ENCODE data around the gene EPAS1. TPM values are rescaled to one million over a fixed set of nuclear protein-coding genes. Genes with fewer than 3 reads are reported as not detected.

EPAS1 gene
- total and polyA plus RNA-seq, 12 donors, result 25.2 to 307 (median 175) TPM

DNA sequence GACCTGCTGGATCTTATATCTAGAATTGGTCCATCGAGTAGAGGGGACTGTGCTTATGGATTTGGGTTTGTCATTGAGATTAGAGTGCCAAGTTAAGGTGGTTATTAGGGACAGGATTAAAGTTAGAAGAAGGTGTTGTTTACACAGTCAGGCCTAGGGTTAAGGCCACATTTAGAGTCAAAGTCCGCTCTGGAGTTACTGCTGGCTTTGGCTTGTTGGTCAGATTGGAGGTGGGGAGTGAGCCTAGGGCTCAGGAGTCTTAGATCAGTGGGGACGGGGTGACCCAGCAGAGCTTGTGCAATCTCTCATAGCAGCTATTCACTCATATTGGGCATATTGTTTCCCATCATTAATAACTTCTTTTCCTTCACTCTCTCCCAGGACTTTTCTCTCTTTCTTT, 13.5 kb upstream of the EPAS1 start:
- H3K27ac ChIP-seq, result no peak overlapping the region
- no peak overlapping the region for H3K4me3 ChIP-seq
- no peaks in the 10 kb centered on the region for H3K27me3 ChIP-seq
- intact Hi-C loops (cut with DNase I), result no loop called here
- 81 to 94% (median 89%) methylated on average over 3 of the region's 3 CpGs for WGBS, 4 donors
- no peaks in the 10 kb centered on the region for H3K9me3 ChIP-seq (replicated peaks in 1 of 3)
- no peaks in the 10 kb centered on the region for H3K4me1 ChIP-seq (replicated peaks in 1 of 2)
- TF ChIP-seq, protein P1, sequence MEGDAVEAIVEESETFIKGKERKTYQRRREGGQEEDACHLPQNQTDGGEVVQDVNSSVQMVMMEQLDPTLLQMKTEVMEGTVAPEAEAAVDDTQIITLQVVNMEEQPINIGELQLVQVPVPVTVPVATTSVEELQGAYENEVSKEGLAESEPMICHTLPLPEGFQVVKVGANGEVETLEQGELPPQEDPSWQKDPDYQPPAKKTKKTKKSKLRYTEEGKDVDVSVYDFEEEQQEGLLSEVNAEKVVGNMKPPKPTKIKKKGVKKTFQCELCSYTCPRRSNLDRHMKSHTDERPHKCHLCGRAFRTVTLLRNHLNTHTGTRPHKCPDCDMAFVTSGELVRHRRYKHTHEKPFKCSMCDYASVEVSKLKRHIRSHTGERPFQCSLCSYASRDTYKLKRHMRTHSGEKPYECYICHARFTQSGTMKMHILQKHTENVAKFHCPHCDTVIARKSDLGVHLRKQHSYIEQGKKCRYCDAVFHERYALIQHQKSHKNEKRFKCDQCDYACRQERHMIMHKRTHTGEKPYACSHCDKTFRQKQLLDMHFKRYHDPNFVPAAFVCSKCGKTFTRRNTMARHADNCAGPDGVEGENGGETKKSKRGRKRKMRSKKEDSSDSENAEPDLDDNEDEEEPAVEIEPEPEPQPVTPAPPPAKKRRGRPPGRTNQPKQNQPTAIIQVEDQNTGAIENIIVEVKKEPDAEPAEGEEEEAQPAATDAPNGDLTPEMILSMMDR (IDR thresholded peaks at IDR 0.05), result no peak
- no peak for TF ChIP-seq POLR2A (IDR thresholded peaks at IDR 0.05)
- DNase-seq, result no peak
- no peaks in the 10 kb centered on the region for H3K36me3 ChIP-seq (replicated peaks in 1 of 2)

DNA sequence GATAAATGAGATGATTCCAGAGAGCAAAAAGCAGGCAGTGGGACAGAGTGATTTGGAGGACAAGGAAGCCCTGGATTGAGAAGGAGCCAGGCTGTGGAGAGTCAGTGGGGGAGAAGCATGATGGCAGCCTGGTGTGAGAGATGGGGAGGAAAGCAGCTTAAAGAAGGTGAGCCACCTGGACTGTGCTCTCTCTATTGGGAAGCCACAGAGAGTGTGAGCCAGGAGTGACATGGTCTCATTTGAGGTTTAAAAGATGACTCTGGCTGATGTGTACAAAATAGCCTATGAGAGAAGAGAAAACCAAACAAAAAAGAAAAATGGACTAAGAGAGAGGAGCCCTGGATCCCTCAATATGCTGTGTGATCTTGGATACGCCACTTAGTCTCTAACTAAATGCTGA, 12.9 kb upstream of the EPAS1 start:
- Histone ChIP-seq H3K36me3 (replicated peaks in 1 of 2) (no peaks in the 10 kb centered on the region), H3K27me3 (no peaks in the 10 kb centered on the region), H3K4me3 (no peak overlapping the region), H3K9me3 (replicated peaks in 1 of 3) (no peaks in the 10 kb centered on the region), H3K4me1 (replicated peaks in 1 of 2) (no peaks in the 10 kb centered on the region), H3K27ac (no peak overlapping the region)
- intact Hi-C loops (cut with DNase I), result no loop called here
- DNase-seq, result no peak
- WGBS, 4 donors, result 93 to 100% (median 98%) methylated on average over 1 of the region's 1 CpG
- TF ChIP-seq POLR2A (IDR thresholded peaks at IDR 0.05), result no peak
- TF ChIP-seq, protein P1 (IDR thresholded peaks at IDR 0.05), result no peak

DNA sequence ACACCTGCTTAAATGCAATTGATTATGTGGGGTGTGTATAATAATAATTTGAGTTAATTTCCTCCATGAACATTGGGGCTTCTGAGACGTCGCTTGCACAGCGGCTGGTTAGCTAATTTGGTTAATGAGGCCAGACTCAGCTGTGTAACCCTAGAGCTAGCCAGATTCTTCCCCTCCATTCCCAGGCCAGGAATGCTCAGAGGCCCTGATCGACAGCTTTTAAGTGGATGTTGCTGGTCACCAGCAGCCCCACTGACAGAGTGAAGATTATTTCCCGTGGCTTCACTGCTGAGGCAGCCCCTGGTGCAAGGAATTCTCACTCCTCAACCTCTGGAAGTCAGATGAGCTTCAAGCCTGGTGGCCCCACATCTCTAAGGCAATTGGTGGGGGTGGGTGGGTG, 12.4 kb upstream of the EPAS1 start:
- no peak overlapping the region for H3K4me3 ChIP-seq
- no peak overlapping the region for H3K27ac ChIP-seq
- H3K4me1 ChIP-seq (replicated peaks in 1 of 2), result no peaks in the 10 kb centered on the region
- intact Hi-C loops (cut with DNase I), result no loop called here
- no peaks in the 10 kb centered on the region for H3K36me3 ChIP-seq (replicated peaks in 1 of 2)
- no peaks in the 10 kb centered on the region for H3K27me3 ChIP-seq
- H3K9me3 ChIP-seq (replicated peaks in 1 of 3), result no peaks in the 10 kb centered on the region
- 86 to 92% (median 88%) methylated on average over 5 of the region's 5 CpGs for WGBS, 4 donors
- no peak for DNase-seq
- TF ChIP-seq, protein P1 (IDR thresholded peaks at IDR 0.05), result no peak
- no peak for TF ChIP-seq POLR2A (IDR thresholded peaks at IDR 0.05)

DNA sequence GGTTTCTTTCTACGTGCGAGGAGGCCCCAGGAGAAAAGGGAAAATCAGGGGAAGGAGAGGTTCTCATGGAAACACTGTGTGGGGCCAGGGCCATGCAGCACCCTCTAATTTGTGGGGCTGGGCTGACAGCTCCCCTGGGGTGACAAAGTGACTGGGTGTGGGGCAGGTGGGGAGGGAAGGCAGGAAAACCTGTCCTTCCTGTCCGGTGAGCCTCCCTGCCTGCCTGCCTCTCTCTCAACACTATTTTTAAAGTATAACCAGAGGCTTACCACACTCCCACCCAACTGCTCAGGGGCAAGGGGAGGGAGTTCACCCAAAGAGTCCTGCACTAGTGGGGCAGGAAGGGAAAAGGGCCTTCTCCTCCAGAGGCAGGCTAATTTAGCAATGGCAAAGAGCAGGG, 10.5 kb upstream of the EPAS1 start:
- intact Hi-C loops (cut with DNase I), result no loop called here
- H3K4me3 ChIP-seq, result no peak overlapping the region
- H3K36me3 ChIP-seq (replicated peaks in 1 of 2), result no peaks in the 10 kb centered on the region
- DNase-seq, result no peak
- H3K27ac ChIP-seq, result no peak overlapping the region
- no peaks in the 10 kb centered on the region for H3K4me1 ChIP-seq (replicated peaks in 1 of 2)
- WGBS, 4 donors, result 90 to 100% (median 93%) methylated on average over 2 to 3 of the region's 3 CpGs
- TF ChIP-seq POLR2A (IDR thresholded peaks at IDR 0.05), result no peak
- TF ChIP-seq, protein P1 (IDR thresholded peaks at IDR 0.05), result no peak
- no peaks in the 10 kb centered on the region for H3K9me3 ChIP-seq (replicated peaks in 1 of 3)
- no peaks in the 10 kb centered on the region for H3K27me3 ChIP-seq

Measured in adrenal gland (tissue), 12 donors.